ENCODE data around the gene BAIAP2. TPM values are rescaled to one million over a fixed set of nuclear protein-coding genes. Genes with fewer than 3 reads are reported as not detected.

Gene BAIAP2
- total and polyA plus RNA-seq, 2 donors (not counting 3 experiments of a cell fraction or from before 2014, with no cell fraction given), result 12.3 to 18.6 TPM

DNA sequence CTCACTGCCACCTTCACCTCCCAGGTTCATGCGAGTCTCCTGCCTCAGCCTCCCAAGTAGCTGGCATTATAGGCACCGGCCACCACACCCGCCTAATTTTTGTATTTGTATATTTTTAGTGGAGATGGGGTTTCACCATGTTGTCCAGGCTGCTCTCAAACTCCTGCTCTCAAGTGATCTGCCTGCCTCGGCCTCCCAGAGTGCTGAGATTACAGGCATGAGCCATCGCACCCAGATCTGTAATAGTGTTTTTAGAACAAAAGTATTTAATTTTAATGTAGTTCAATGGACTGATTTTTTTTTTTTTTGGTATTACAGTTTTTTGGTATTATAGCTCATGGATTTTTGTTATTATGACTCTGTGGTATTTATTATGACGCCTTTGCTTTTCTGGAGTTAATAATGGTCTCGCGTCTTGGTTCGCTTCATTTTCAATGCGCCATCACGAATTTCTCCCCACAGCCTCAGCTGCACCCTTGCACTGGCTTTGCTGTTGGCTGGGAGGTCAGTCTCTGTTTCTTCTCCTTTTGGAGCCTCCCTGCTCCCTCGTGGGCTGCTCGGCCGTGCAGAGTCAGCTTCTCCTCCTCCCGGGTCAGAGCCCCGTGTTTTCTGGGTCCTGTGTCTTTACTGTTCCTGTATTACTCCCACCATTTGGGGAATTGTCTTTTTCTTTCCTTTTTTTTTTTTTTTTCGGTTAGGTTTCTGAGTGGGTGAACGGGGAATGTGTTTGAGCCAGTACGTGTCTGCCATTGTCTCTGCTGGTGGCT lies 27.2 kb downstream of the BAIAP2 start:
- dilution Hi-C loops (cut with MboI; ENCODE audit: extremely low pct_ligation_motif_present, low sequenced_read_pairs), result no loop called here

More for the DNA sequence above, 27.2 kb downstream of the BAIAP2 start:
- TF ChIP-seq JUN (IDR thresholded peaks at IDR 0.05; ENCODE audit: borderline replicate concordance, insufficient read depth, insufficient read length, low read depth) (no peak), POLR2AphosphoS5 (IDR thresholded peaks at IDR 0.05; ENCODE audit: insufficient read depth, low read depth, low read length) (no peak)
- TF ChIP-seq, protein P1, sequence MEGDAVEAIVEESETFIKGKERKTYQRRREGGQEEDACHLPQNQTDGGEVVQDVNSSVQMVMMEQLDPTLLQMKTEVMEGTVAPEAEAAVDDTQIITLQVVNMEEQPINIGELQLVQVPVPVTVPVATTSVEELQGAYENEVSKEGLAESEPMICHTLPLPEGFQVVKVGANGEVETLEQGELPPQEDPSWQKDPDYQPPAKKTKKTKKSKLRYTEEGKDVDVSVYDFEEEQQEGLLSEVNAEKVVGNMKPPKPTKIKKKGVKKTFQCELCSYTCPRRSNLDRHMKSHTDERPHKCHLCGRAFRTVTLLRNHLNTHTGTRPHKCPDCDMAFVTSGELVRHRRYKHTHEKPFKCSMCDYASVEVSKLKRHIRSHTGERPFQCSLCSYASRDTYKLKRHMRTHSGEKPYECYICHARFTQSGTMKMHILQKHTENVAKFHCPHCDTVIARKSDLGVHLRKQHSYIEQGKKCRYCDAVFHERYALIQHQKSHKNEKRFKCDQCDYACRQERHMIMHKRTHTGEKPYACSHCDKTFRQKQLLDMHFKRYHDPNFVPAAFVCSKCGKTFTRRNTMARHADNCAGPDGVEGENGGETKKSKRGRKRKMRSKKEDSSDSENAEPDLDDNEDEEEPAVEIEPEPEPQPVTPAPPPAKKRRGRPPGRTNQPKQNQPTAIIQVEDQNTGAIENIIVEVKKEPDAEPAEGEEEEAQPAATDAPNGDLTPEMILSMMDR (IDR thresholded peaks at IDR 0.05; ENCODE audit: extremely low read depth in 1 of 2, insufficient read depth in 1 of 2, low read depth in 1 of 2, low read length in 2 of 2), result no peak
- DNase-seq (ENCODE audit: low read depth, low spot score) (no peak), FAIRE-seq (no peak)
- no peaks in the 10 kb centered on the region for H3K9me1 ChIP-seq (replicated peaks; ENCODE audit: control insufficient read depth, extremely low read depth, insufficient read depth, low read length)
- no peaks in the 10 kb centered on the region for H3K4me1 ChIP-seq (ENCODE audit: control insufficient read depth, extremely low read depth, insufficient read depth, low read length)
- H3K27me3 ChIP-seq (ENCODE audit: control insufficient read depth in 2 of 2, insufficient read depth in 2 of 2, low read length in 2 of 2), result no peaks in the 10 kb centered on the region
- H3K9ac ChIP-seq (replicated peaks; ENCODE audit: extremely low read depth, insufficient read depth, low read length), result no peak overlapping the region
- ChIA-PET CTCF (no interaction called here), POLR2A (no interaction called here)
- H3K36me3 ChIP-seq (ENCODE audit: control insufficient read depth in 2 of 2, extremely low read depth in 1 of 2, insufficient read depth in 2 of 2, low read length in 2 of 2), result peaks cover 0 to 2% of the 10 kb centered on the region in 2 experiments
- intact Hi-C loops (cut with micrococcal nuclease), result no loop called here
- no peak overlapping the region for H3K4me3 ChIP-seq (replicated peaks in 1 of 3; ENCODE audit: insufficient read depth in 1 of 3, low read depth in 1 of 3, low read length in 3 of 3)
- H2AFZ ChIP-seq (ENCODE audit: low read depth, low read length), result no peak overlapping the region
- no peaks in the 10 kb centered on the region for H3K9me3 ChIP-seq (replicated peaks; ENCODE audit: control insufficient read depth, insufficient read depth, low read length)
- BruUV-seq (replicated peaks), result no TSS peak
- H3K4me2 ChIP-seq (ENCODE audit: insufficient read depth, low read length), result no peak overlapping the region
- no peaks in the 10 kb centered on the region for H4K20me1 ChIP-seq (replicated peaks; ENCODE audit: control insufficient read depth, extremely low read depth, insufficient read depth, low read length)
- no peaks in the 10 kb centered on the region for H3K79me2 ChIP-seq (ENCODE audit: control insufficient read depth, insufficient read depth, low read length)
- no peak overlapping the region for H3K27ac ChIP-seq (ENCODE audit: insufficient read depth, low read depth, low read length)

Data from endothelial cell of umbilical vein (primary cell).